HepG2 (cell line): Measurements from ENCODE around the gene L1CAM. TPM values are rescaled to one million over a fixed set of nuclear protein-coding genes. Genes with fewer than 3 reads are reported as not detected.
A peak's percentile ranks its signal among the peaks of the same experiment; 100 is the strongest.

Experiments used
- ATF7-NPFF ChIP-seq: sonication (generic); formaldehyde crosslinking; IDR thresholded peaks from 2 replicates; pipeline ENCODE4 v1.8.1; 2023; ENCODE audit warnings: mild to moderate bottlenecking, low read depth, missing genetic modification reagents, moderate library complexity
- ERF ChIP-seq: IDR thresholded peaks from 2 replicates; pipeline ENCODE4 v1.6.1; 2018; ENCODE audit warnings: missing biosample characterization, missing genetic modification reagents
- ETV5 ChIP-seq: IDR thresholded peaks from 2 replicates; pipeline ENCODE4 v1.6.1; 2018; ENCODE audit warnings: missing biosample characterization, missing genetic modification reagents, inconsistent platforms, borderline replicate concordance
- HIVEP1 ChIP-seq: sonication (generic); formaldehyde crosslinking; IDR thresholded peaks from 2 replicates; pipeline ENCODE4 v1.4.0; 2020; ENCODE audit warnings: mild to moderate bottlenecking, missing genetic modification reagents
- JUNB ChIP-seq: sonication (generic); formaldehyde crosslinking; IDR thresholded peaks from 2 replicates; pipeline ENCODE4 v1.8.0; 2022; ENCODE audit warnings: missing genetic modification reagents, mild to moderate bottlenecking, borderline replicate concordance
- MEF2D ChIP-seq: sonication (generic); formaldehyde crosslinking; IDR thresholded peaks from 2 replicates; pipeline ENCODE4 v1.5.1; 2020; ENCODE audit warnings: mild to moderate bottlenecking, missing genetic modification reagents
- MZF1 ChIP-seq: sonication (generic); formaldehyde crosslinking; IDR thresholded peaks from 2 replicates; pipeline ENCODE4 v1.8.1; 2023; ENCODE audit warnings: mild to moderate bottlenecking, missing genetic modification reagents, borderline replicate concordance
- RBFOX2 ChIP-seq: fragments of 200-400 bp; formaldehyde crosslinking; IDR thresholded peaks from 2 replicates; pipeline ENCODE4 v1.6.1; 2017; ENCODE audit warnings: low read depth, mild to moderate bottlenecking, low read length
- THAP11 ChIP-seq: IDR thresholded peaks from 2 replicates; pipeline ENCODE4 v1.6.1; 2016; ENCODE audit warnings: missing biosample characterization, missing genetic modification reagents
- YEATS2 ChIP-seq: sonication (generic); formaldehyde crosslinking; IDR thresholded peaks from 2 replicates; pipeline ENCODE4 v1.4.0; 2020; ENCODE audit warnings: missing genetic modification reagents, borderline replicate concordance
- ZFP36L1 ChIP-seq: sonication (generic); formaldehyde crosslinking; IDR thresholded peaks from 2 replicates; pipeline ENCODE4 v1.8.0; 2022; ENCODE audit warnings: mild to moderate bottlenecking, missing genetic modification reagents, moderate library complexity
- ZNF430 ChIP-seq: sonication (generic); formaldehyde crosslinking; IDR thresholded peaks from 2 replicates; pipeline ENCODE4 v1.9.0; 2021; ENCODE audit warnings: mild to moderate bottlenecking, missing genetic modification reagents
- ZNF574 ChIP-seq: sonication (generic); formaldehyde crosslinking; IDR thresholded peaks from 2 replicates; pipeline ENCODE4 v1.4.0; 2020; ENCODE audit warnings: missing genetic modification reagents
- ZNF709 ChIP-seq: sonication (generic); formaldehyde crosslinking; IDR thresholded peaks from 2 replicates; pipeline ENCODE4 v1.5.0; 2020; ENCODE audit warnings: mild to moderate bottlenecking, missing genetic modification reagents
- polyA plus RNA-seq, 8 experiments: library from polyadenylated mRNA; depleted of rRNA in 3 of 8; stranded (reverse) in 7 of 8; unstranded in 1 of 8; fragments of >200 nt; fragmentation: Illumina TruSeq in 4 of 8; extraction: Trizol in 4 of 8; gene quantifications; 2 replicates each; pipeline versions ENCODE4 v1.2.1 to v1.2.3, GENCODE V29; 2011 to 2016; ENCODE audit warnings: low read depth in 4 of 8, missing spikeins in 1 of 8, mixed read lengths in 1 of 8; ENCODE audit not compliant: insufficient read depth in 1 of 8
- total RNA-seq, 5 experiments: library from RNA; depleted of rRNA; stranded (reverse); fragments of >200 nt; fragmentation: Illumina TruSeq; extraction: Trizol; gene quantifications; 2 replicates each; pipeline ENCODE4 v1.2.3, GENCODE V29; 2016; ENCODE audit warnings: low read depth in 1 of 5
- TF ChIP-seq, protein P1 (sequence below): sonication (generic); formaldehyde crosslinking; IDR thresholded peaks from 2 replicates; pipeline ENCODE4 v1.4.0; 2020; ENCODE audit warnings: mild to moderate bottlenecking, missing genetic modification reagents
- TF ChIP-seq, protein P2 (sequence below): sonication (generic); formaldehyde crosslinking; IDR thresholded peaks from 2 replicates; pipeline ENCODE4 v1.5.0; 2020; ENCODE audit warnings: mild to moderate bottlenecking, missing genetic modification reagents, borderline replicate concordance
- TF ChIP-seq, protein P3 (sequence below): sonication (generic); formaldehyde crosslinking; IDR thresholded peaks from 2 replicates; pipeline ENCODE4 v1.8.1; 2023; ENCODE audit warnings: mild to moderate bottlenecking, missing genetic modification reagents

The L1CAM gene
- total and polyA plus RNA-seq, 2 of the 13 experiments (the other 11 are each of a cell fraction or from before 2014, with no cell fraction given): 1.4 to 2.0 TPM

- TF ChIP-seq ZNF574 (peak; percentile 56), ZNF430 (CRISPR knock-in tag) (no peak), HIVEP1 (CRISPR knock-in tag) (peak; percentile 53; the same call in 1 of the 2 replicates), MEF2D (0 out of 2 replicates have a peak, but pooled peaks have one; percentile 6), ETV5 (peak; percentile 66; the same call in 1 of the 2 replicates), ERF (CRISPR knock-in tag) (peak; percentile 59; the same call in 1 of the 2 replicates), MZF1 (no peak), THAP11 (CRISPR knock-in tag) (peak; percentile 75), ZFP36L1 (CRISPR knock-in tag) (0 out of 2 replicates have a peak, but pooled peaks have one; percentile 31), ZNF709 (CRISPR knock-in tag) (0 out of 2 replicates have a peak, but pooled peaks have one; percentile 4), JUNB (CRISPR knock-in tag) (no peak), ATF7-NPFF (peak; percentile 47; the same call in 1 of the 2 replicates), YEATS2 (CRISPR knock-in tag) (peak; percentile 22; the same call in 1 of the 2 replicates), RBFOX2 (peak; percentile 80)
- TF ChIP-seq, protein P1, sequence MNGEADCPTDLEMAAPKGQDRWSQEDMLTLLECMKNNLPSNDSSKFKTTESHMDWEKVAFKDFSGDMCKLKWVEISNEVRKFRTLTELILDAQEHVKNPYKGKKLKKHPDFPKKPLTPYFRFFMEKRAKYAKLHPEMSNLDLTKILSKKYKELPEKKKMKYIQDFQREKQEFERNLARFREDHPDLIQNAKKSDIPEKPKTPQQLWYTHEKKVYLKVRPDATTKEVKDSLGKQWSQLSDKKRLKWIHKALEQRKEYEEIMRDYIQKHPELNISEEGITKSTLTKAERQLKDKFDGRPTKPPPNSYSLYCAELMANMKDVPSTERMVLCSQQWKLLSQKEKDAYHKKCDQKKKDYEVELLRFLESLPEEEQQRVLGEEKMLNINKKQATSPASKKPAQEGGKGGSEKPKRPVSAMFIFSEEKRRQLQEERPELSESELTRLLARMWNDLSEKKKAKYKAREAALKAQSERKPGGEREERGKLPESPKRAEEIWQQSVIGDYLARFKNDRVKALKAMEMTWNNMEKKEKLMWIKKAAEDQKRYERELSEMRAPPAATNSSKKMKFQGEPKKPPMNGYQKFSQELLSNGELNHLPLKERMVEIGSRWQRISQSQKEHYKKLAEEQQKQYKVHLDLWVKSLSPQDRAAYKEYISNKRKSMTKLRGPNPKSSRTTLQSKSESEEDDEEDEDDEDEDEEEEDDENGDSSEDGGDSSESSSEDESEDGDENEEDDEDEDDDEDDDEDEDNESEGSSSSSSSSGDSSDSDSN: peak; percentile 31; the same call in 1 of the 2 replicates
- TF ChIP-seq, protein P2, sequence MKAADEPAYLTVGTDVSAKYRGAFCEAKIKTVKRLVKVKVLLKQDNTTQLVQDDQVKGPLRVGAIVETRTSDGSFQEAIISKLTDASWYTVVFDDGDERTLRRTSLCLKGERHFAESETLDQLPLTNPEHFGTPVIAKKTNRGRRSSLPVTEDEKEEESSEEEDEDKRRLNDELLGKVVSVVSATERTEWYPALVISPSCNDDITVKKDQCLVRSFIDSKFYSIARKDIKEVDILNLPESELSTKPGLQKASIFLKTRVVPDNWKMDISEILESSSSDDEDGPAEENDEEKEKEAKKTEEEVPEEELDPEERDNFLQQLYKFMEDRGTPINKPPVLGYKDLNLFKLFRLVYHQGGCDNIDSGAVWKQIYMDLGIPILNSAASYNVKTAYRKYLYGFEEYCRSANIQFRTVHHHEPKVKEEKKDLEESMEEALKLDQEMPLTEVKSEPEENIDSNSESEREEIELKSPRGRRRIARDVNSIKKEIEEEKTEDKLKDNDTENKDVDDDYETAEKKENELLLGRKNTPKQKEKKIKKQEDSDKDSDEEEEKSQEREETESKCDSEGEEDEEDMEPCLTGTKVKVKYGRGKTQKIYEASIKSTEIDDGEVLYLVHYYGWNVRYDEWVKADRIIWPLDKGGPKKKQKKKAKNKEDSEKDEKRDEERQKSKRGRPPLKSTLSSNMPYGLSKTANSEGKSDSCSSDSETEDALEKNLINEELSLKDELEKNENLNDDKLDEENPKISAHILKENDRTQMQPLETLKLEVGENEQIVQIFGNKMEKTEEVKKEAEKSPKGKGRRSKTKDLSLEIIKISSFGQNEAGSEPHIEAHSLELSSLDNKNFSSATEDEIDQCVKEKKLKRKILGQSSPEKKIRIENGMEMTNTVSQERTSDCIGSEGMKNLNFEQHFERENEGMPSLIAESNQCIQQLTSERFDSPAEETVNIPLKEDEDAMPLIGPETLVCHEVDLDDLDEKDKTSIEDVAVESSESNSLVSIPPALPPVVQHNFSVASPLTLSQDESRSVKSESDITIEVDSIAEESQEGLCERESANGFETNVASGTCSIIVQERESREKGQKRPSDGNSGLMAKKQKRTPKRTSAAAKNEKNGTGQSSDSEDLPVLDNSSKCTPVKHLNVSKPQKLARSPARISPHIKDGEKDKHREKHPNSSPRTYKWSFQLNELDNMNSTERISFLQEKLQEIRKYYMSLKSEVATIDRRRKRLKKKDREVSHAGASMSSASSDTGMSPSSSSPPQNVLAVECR (CRISPR knock-in tag): peak; percentile 75; the same call in 1 of the 2 replicates
- TF ChIP-seq, protein P3, sequence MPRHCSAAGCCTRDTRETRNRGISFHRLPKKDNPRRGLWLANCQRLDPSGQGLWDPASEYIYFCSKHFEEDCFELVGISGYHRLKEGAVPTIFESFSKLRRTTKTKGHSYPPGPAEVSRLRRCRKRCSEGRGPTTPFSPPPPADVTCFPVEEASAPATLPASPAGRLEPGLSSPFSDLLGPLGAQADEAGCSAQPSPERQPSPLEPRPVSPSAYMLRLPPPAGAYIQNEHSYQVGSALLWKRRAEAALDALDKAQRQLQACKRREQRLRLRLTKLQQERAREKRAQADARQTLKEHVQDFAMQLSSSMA (CRISPR knock-in tag): 0 out of 2 replicates have a peak, but pooled peaks have one; percentile 38
These were observed 42.2 kb upstream of the L1CAM start (continued) for GRCh38 chrX:153927922-153928760.
